Omental fat pad (tissue), 4 donors: ENCODE results near the gene RAB36. TPM values are rescaled to one million over a fixed set of nuclear protein-coding genes. Genes with fewer than 3 reads are reported as not detected.

Experiments
- ATAC-seq: fragments of 150-250 bp; one replicate; pipeline ENCODE4 v1.9.1; 2016; ENCODE audit warnings: mild to moderate bottlenecking, moderate library complexity; ENCODE audit not compliant: low FRiP score
- DNase-seq: peaks from one replicate; pipeline ENCODE4 v3.0.0-alpha.2; 2019; ENCODE audit warnings: low spot score
- CTCF ChIP-seq, 3 donors: fragments of 450-650 bp; IDR thresholded peaks; one replicate each; pipeline ENCODE4 v1.5.1; 2016 to 2017; ENCODE audit warnings: antibody characterized with exemption in 3 of 3, mild to moderate bottlenecking in 3 of 3, moderate library complexity in 2 of 3
- total RNA-seq, 4 donors: library from RNA; depleted of rRNA; stranded (reverse); fragments of >200 nt; gene quantifications; one replicate each; pipeline ENCODE4 v1.1.0, GENCODE V29; 2016

Gene RAB36
- total RNA-seq, 4 donors from 2014 or later, result 1.6 to 5.7 (median 2.9) TPM

GRCh38 chr22:23122216-23122957 is 22.9 kb upstream of the RAB36 start:
- ATAC-seq (no peak), DNase-seq (no peak)
- TF ChIP-seq CTCF (IDR thresholded peaks at IDR 0.05), result no peak

GRCh38 chr22:23122992-23123803 is 22.1 kb upstream of the RAB36 start:
- DNase-seq (no peak), ATAC-seq (no peak)
- TF ChIP-seq CTCF (IDR thresholded peaks at IDR 0.05), result no peak

GRCh38 chr22:23123804-23124254 is 21.4 kb upstream of the RAB36 start:
- no peak for TF ChIP-seq CTCF (IDR thresholded peaks at IDR 0.05)
- no peak for DNase-seq
- no peak for ATAC-seq

- ATAC-seq (no peak), DNase-seq (no peak)
- no peak for TF ChIP-seq CTCF (IDR thresholded peaks at IDR 0.05)
These were observed 20.4 kb upstream of the RAB36 start for GRCh38 chr22:23124611-23125511.

GRCh38 chr22:23125512-23126103 is 19.7 kb upstream of the RAB36 start:
- no peak for TF ChIP-seq CTCF (IDR thresholded peaks at IDR 0.05)
- DNase-seq (no peak), ATAC-seq (no peak)
